ENCODE measurements around the gene AQP7. TPM values are rescaled to one million over a fixed set of nuclear protein-coding genes. Genes with fewer than 3 reads are reported as not detected.
"Not testable (repeated sequence)": the region's sequence is repeated elsewhere in the genome, so short reads cannot be mapped to it uniquely, and the experiment has no call there.

The AQP7 gene
- total and polyA plus RNA-seq, 2 donors (not counting 1 experiment from before 2014, with no cell fraction given): not detected

DNA sequence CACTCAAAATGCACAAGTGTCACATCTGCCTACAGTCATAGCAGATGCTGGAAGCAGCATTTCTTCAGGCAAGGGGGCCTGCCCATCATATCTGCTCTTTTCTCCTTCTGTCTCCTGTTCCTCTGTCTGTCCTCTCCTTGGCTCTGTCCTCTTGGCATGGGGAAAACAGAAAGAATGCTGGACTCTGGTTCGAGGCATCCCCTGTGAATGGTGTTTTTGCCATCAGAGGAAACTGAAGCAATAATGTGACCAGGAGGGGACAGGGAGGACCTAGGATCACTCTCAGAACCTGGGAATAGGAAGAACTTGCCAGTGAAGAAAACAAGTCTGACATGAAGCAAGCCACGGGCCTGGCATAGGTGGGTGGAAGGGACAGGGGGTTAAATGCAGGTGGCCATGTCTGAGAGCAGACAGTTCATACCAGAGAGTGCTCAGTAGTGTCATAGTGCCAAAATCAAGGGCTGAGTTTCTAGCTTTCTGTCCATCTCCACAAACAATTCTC, 35.3 kb downstream of the AQP7 start:
- intact Hi-C loops (cut with micrococcal nuclease): no loop called here
- Mint-ChIP-seq H3K27ac (no peak overlapping the region), H3K4me1 (no peaks in the 10 kb centered on the region), H3K9me3 (ENCODE audit: insufficient read depth) (no peaks in the 10 kb centered on the region), H3K4me3 (no peak overlapping the region), H3K27me3 (no peaks in the 10 kb centered on the region)
- Histone ChIP-seq H3K4me3 (ENCODE audit: control extremely low read depth in 1 of 5, extremely low read depth in 1 of 5, insufficient read depth in 1 of 5, low read depth in 2 of 5, low read length in 4 of 5) (no peak overlapping the region), H3K27me3 (replicated peaks in 1 of 4; ENCODE audit: control extremely low read depth in 1 of 4, control insufficient read depth in 3 of 4, insufficient read depth in 4 of 4, low read length in 3 of 4) (no peaks in the 10 kb centered on the region), H3K4me1 (ENCODE audit: control insufficient read depth in 2 of 2, insufficient read depth in 2 of 2, low read length in 2 of 2) (no peaks in the 10 kb centered on the region), H3K4me2 (replicated peaks; ENCODE audit: low read depth, low read length, poor library complexity, severe bottlenecking) (no peak overlapping the region), H3K9ac (ENCODE audit: low read length) (no peak overlapping the region), H4K20me1 (ENCODE audit: control insufficient read depth, insufficient read depth, low read length, poor library complexity, severe bottlenecking) (no peaks in the 10 kb centered on the region), H3K36me3 (replicated peaks in 1 of 2; ENCODE audit: control extremely low read depth in 1 of 2, control insufficient read depth in 1 of 2, extremely low read depth in 1 of 2, insufficient read depth in 2 of 2, low read length in 1 of 2) (peaks cover 5 to 71% of the 10 kb centered on the region in 2 experiments), H3K9me3 (ENCODE audit: control extremely low read depth in 1 of 3, control insufficient read depth in 2 of 3, insufficient read depth in 1 of 3, low read length in 2 of 3) (no peaks in the 10 kb centered on the region), H3K79me2 (ENCODE audit: control insufficient read depth, insufficient read depth, low read length) (no peaks in the 10 kb centered on the region), H2AFZ (ENCODE audit: insufficient read depth, low read depth, low read length, poor library complexity, severe bottlenecking) (no peak overlapping the region), H3K27ac (ENCODE audit: low read length in 2 of 2) (no peak overlapping the region)
- TF ChIP-seq EZH2 (IDR thresholded peaks at IDR 0.05; ENCODE audit: borderline replicate concordance, insufficient read depth, low read depth, low read length, poor library complexity, severe bottlenecking): no peak
- no peak for TF ChIP-seq CTCF (IDR thresholded peaks at IDR 0.05)
- POLR2A ChIA-PET: no interaction called here
- WGBS (ENCODE audit: insufficient coverage): 100% methylated on average over 1 of the region's 2 CpGs
- DNase-seq (no peak), ATAC-seq (ENCODE audit: low read depth) (no peak)
- CTCF ChIA-PET: no interaction called here

DNA sequence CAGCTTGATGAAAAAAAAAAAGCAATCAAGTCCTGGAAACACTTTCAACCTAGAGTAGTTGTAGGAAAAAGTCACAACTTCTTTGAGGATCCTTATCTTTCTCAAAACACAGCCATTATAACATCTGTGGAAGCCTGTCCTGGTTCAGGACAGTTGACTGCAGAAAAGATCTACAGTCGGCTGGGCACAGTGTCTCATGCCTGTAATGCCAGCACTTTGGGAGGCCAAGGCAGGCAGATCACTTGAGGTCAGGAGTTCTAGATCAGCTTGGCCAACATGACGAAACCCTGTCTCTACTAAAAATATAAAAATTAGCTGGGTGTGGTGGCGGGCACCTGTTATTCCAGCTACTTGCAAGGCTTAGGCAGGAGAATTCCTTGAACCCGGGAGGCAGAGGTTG, 37.6 kb downstream of the AQP7 start:
- intact Hi-C loops (cut with micrococcal nuclease); H3K27me3 ChIP-seq (replicated peaks in 1 of 4; ENCODE audit: control extremely low read depth in 1 of 4, control insufficient read depth in 3 of 4, insufficient read depth in 4 of 4, low read length in 3 of 4); H3K79me2 ChIP-seq (ENCODE audit: control insufficient read depth, insufficient read depth, low read length); H3K9me3 Mint-ChIP-seq (ENCODE audit: insufficient read depth); ATAC-seq (ENCODE audit: low read depth); H3K4me2 ChIP-seq (replicated peaks; ENCODE audit: low read depth, low read length, poor library complexity, severe bottlenecking); H3K9me3 ChIP-seq (ENCODE audit: control extremely low read depth in 1 of 3, control insufficient read depth in 2 of 3, insufficient read depth in 1 of 3, low read length in 2 of 3); H3K4me1 ChIP-seq (ENCODE audit: control insufficient read depth in 2 of 2, insufficient read depth in 2 of 2, low read length in 2 of 2); H3K27me3 Mint-ChIP-seq; POLR2A ChIA-PET; H3K4me1 Mint-ChIP-seq; H2AFZ ChIP-seq (ENCODE audit: insufficient read depth, low read depth, low read length, poor library complexity, severe bottlenecking); H3K9ac ChIP-seq (ENCODE audit: low read length); H3K27ac ChIP-seq (ENCODE audit: low read length in 2 of 2); DNase-seq; H3K4me3 Mint-ChIP-seq; H3K4me3 ChIP-seq (ENCODE audit: control extremely low read depth in 1 of 5, extremely low read depth in 1 of 5, insufficient read depth in 1 of 5, low read depth in 2 of 5, low read length in 4 of 5); H3K27ac Mint-ChIP-seq; H4K20me1 ChIP-seq (ENCODE audit: control insufficient read depth, insufficient read depth, low read length, poor library complexity, severe bottlenecking): not testable (repeated sequence)
- CTCF ChIA-PET: interaction anchor here (0.6 to 1.3 kb wide), 3 partner anchors 9 to 54 kb away, joined by 3 to 6 read pairs (median 4); no protein-coding TSS in a partner anchor
- 100% methylated on average over 2 of the region's 4 CpGs for WGBS (ENCODE audit: insufficient coverage)
- H3K36me3 ChIP-seq (replicated peaks in 1 of 2; ENCODE audit: control extremely low read depth in 1 of 2, control insufficient read depth in 1 of 2, extremely low read depth in 1 of 2, insufficient read depth in 2 of 2, low read length in 1 of 2): peaks cover 5 to 63% of the 10 kb centered on the region in 2 experiments

Measured in B cell (primary cell).